Vagina (tissue), 2 donors: Measurements from ENCODE around the gene HBP1. TPM values are rescaled to one million over a fixed set of nuclear protein-coding genes. Genes with fewer than 3 reads are reported as not detected.

Experiments
- DNase-seq, 2 donors: peaks; one replicate each; pipeline ENCODE4 v3.0.0-alpha.2; 2017; ENCODE audit errors: extremely low spot score in 2 of 2
- H3K27ac ChIP-seq: fragments of 200-600 bp; sonication (generic); one replicate; pipeline ENCODE4 v1.5.1; 2019
- H3K27me3 ChIP-seq: fragments of 200-600 bp; sonication (generic); one replicate; pipeline ENCODE4 v1.5.1; 2019
- H3K36me3 ChIP-seq, 2 donors: fragments of 200-600 bp; sonication (generic); one replicate each; pipeline ENCODE4 v1.5.1; 2017 to 2019
- H3K4me1 ChIP-seq: fragments of 200-600 bp; sonication (generic); one replicate; pipeline ENCODE4 v1.5.1; 2019
- H3K4me3 ChIP-seq, 2 donors: fragments of 200-600 bp; sonication (generic); 1 replicate in 1 of 2; 2 replicates in 1 of 2; pipeline ENCODE4 v1.5.1; 2016 to 2019
- H3K9me3 ChIP-seq: fragments of 200-600 bp; sonication (generic); one replicate; pipeline ENCODE4 v1.5.1; 2019
- CTCF ChIP-seq, 3 experiments: fragments of 450-650 bp in 2 of 3; fragments of 200-600 bp in 1 of 3; sonication (generic) in 1 of 3; IDR thresholded peaks; one replicate each; pipeline ENCODE4 v1.5.1; 2017 to 2019; ENCODE audit warnings: antibody characterized with exemption in 3 of 3, mild to moderate bottlenecking in 2 of 3, moderate library complexity in 2 of 3
- POLR2A ChIP-seq, 2 donors: fragments of 450-650 bp; IDR thresholded peaks; one replicate each; pipeline ENCODE4 v1.6.1; 2017; ENCODE audit warnings: antibody characterized with exemption in 2 of 2, mild to moderate bottlenecking in 2 of 2, moderate library complexity in 2 of 2
- POLR2AphosphoS5 ChIP-seq, 2 donors: sonication (generic); formaldehyde crosslinking; IDR thresholded peaks; one replicate each; pipeline ENCODE4 v1.9.0; 2017; ENCODE audit warnings: antibody characterized with exemption in 2 of 2, mild to moderate bottlenecking in 2 of 2, low read depth in 1 of 2; ENCODE audit not compliant: insufficient read depth in 1 of 2
- intact Hi-C: fragments of 100-400 bp; cut with DNase I; formaldehyde crosslinking; loops from one replicate; pipeline ENCODE4 v1.15.1; 2023
- total RNA-seq: library from RNA; depleted of rRNA; stranded (reverse); fragments of >200 nt; gene quantifications from one replicate; pipeline ENCODE4 v1.2.3, GENCODE V29; 2016

Gene HBP1
- total RNA-seq, 1 donor from 2014 or later, result 91.3 TPM

GRCh38 chr7:107196834-107197610 is 28.2 kb downstream of the HBP1 start:
- TF ChIP-seq POLR2A (IDR thresholded peaks at IDR 0.05) (no peak), CTCF (IDR thresholded peaks at IDR 0.05) (no peak)
- Histone ChIP-seq H3K27me3 (no peaks in the 10 kb centered on the region), H3K9me3 (no peaks in the 10 kb centered on the region), H3K4me3 (no peak overlapping the region), H3K36me3 (peaks cover 0 to 65% of the 10 kb centered on the region in 2 donors), H3K27ac (no peak overlapping the region), H3K4me1 (no peaks in the 10 kb centered on the region)
- intact Hi-C loops, result no loop called here
- DNase-seq, result no peak

- Histone ChIP-seq H3K27me3 (no peaks in the 10 kb centered on the region), H3K4me1 (peaks cover 4% of the 10 kb centered on the region), H3K27ac (no peak overlapping the region), H3K9me3 (no peaks in the 10 kb centered on the region), H3K36me3 (peaks cover 0 to 77% of the 10 kb centered on the region in 2 donors), H3K4me3 (no peak overlapping the region)
- intact Hi-C loops, result no loop called here
- no peak for TF ChIP-seq POLR2AphosphoS5 (IDR thresholded peaks at IDR 0.05; ENCODE audit: insufficient read depth in 1 of 2, low read depth in 1 of 2)
- TF ChIP-seq POLR2A (IDR thresholded peaks at IDR 0.05), result no peak
- peak in 2 of 3 experiments; percentile 33 to 43 for TF ChIP-seq CTCF (IDR thresholded peaks at IDR 0.05)
- no peak for DNase-seq
These were observed 33.1 kb downstream of the HBP1 start for GRCh38 chr7:107201795-107202450.

- no peaks in the 10 kb centered on the region for H3K27me3 ChIP-seq
- TF ChIP-seq CTCF (IDR thresholded peaks at IDR 0.05) (no peak), POLR2AphosphoS5 (IDR thresholded peaks at IDR 0.05; ENCODE audit: insufficient read depth in 1 of 2, low read depth in 1 of 2) (no peak), POLR2A (IDR thresholded peaks at IDR 0.05) (no peak)
- peaks cover 0 to 63% of the 10 kb centered on the region in 2 donors for H3K36me3 ChIP-seq
- no peaks in the 10 kb centered on the region for H3K9me3 ChIP-seq
- intact Hi-C loops, result no loop called here
- no peak overlapping the region for H3K4me3 ChIP-seq
- DNase-seq, result no peak
- H3K4me1 ChIP-seq, result peaks cover 21% of the 10 kb centered on the region
- no peak overlapping the region for H3K27ac ChIP-seq
These were observed 34.8 kb downstream of the HBP1 start for GRCh38 chr7:107203607-107204006.

- H3K4me1 ChIP-seq, result peaks cover 27% of the 10 kb centered on the region
- TF ChIP-seq CTCF (IDR thresholded peaks at IDR 0.05), result no peak
- no peak for TF ChIP-seq POLR2A (IDR thresholded peaks at IDR 0.05)
- TF ChIP-seq POLR2AphosphoS5 (IDR thresholded peaks at IDR 0.05; ENCODE audit: insufficient read depth in 1 of 2, low read depth in 1 of 2), result no peak
- H3K27ac ChIP-seq, result no peak overlapping the region
- no peak for DNase-seq
- peaks cover 0 to 54% of the 10 kb centered on the region in 2 donors for H3K36me3 ChIP-seq
- H3K9me3 ChIP-seq, result no peaks in the 10 kb centered on the region
- intact Hi-C loops, result no loop called here
- no peaks in the 10 kb centered on the region for H3K27me3 ChIP-seq
- no peak overlapping the region for H3K4me3 ChIP-seq
These were observed 37.3 kb downstream of the HBP1 start for GRCh38 chr7:107206136-107206535.

GRCh38 chr7:107206706-107207105 is 37.9 kb downstream of the HBP1 start:
- intact Hi-C loops, result no loop called here
- Histone ChIP-seq H3K27me3 (no peaks in the 10 kb centered on the region), H3K4me1 (peaks cover 27% of the 10 kb centered on the region), H3K4me3 (no peak overlapping the region), H3K36me3 (peaks cover 0 to 49% of the 10 kb centered on the region in 2 donors), H3K9me3 (no peaks in the 10 kb centered on the region), H3K27ac (peak overlapping the region; percentile 80)
- no peak for DNase-seq
- TF ChIP-seq POLR2A (IDR thresholded peaks at IDR 0.05) (no peak), CTCF (IDR thresholded peaks at IDR 0.05) (no peak), POLR2AphosphoS5 (IDR thresholded peaks at IDR 0.05; ENCODE audit: insufficient read depth in 1 of 2, low read depth in 1 of 2) (no peak)
